ENCODE measurements around the gene CADM1. TPM values are rescaled to one million over a fixed set of nuclear protein-coding genes. Genes with fewer than 3 reads are reported as not detected.

Gene CADM1
- total RNA-seq, 2 experiments from 2014 or later, result 59.7 to 89.7 TPM

- no peaks in the 10 kb centered on the region for H3K9me3 ChIP-seq (ENCODE audit: low read length)
- H3K27ac ChIP-seq (ENCODE audit: low read depth, low read length, poor library complexity, severe bottlenecking), result no peak overlapping the region
- no peaks in the 10 kb centered on the region for H3K79me2 ChIP-seq (ENCODE audit: insufficient read depth, low read depth, low read length)
- POLR2A ChIA-PET, result interaction anchor here (1.0 to 1.2 kb wide), 2 partner anchors 10 to 23 kb away, joined by 3 read pairs; no protein-coding TSS in a partner anchor
- H3K4me3 ChIP-seq (ENCODE audit: low read depth, low read length, poor library complexity, severe bottlenecking), result no peak overlapping the region
- TSS peak; percentile 27 for BruUV-seq (replicated peaks)
- CTCF ChIA-PET (ENCODE audit: unreplicated experiment), result no interaction called here
- no peak for DNase-seq (ENCODE audit: low spot score)
- no peaks in the 10 kb centered on the region for H3K9me2 ChIP-seq (ENCODE audit: insufficient read depth, low read length)
- intact Hi-C loops (cut with micrococcal nuclease; ENCODE audit: unreplicated experiment), result no loop called here
- H2AFZ ChIP-seq (ENCODE audit: low read length), result no peak overlapping the region
- no peak for TF ChIP-seq EZH2phosphoT487 (IDR thresholded peaks at IDR 0.05; ENCODE audit: borderline replicate concordance, low read depth, low read length)
- no peak for TF ChIP-seq CTCF (conservative IDR thresholded peaks at IDR 0.05; ENCODE audit: low read length)
- no peaks in the 10 kb centered on the region for H3K4me1 ChIP-seq (ENCODE audit: insufficient read depth, low read length, poor library complexity, severe bottlenecking)
- no peaks in the 10 kb centered on the region for H4K20me1 ChIP-seq (ENCODE audit: insufficient read depth, low read length)
- no peaks in the 10 kb centered on the region for H3K36me3 ChIP-seq (ENCODE audit: insufficient read depth, low read length)
- no peak overlapping the region for H3K4me2 ChIP-seq (ENCODE audit: low read length)
Measured at GRCh38 chr11:115286614-115287013, 217.6 kb downstream of the CADM1 start.

GRCh38 chr11:115284773-115285172, 219.4 kb downstream of the CADM1 start:
- no peaks in the 10 kb centered on the region for H3K4me1 ChIP-seq (ENCODE audit: insufficient read depth, low read length, poor library complexity, severe bottlenecking)
- no peaks in the 10 kb centered on the region for H3K9me3 ChIP-seq (ENCODE audit: low read length)
- BruUV-seq (replicated peaks), result no TSS peak
- H3K4me2 ChIP-seq (ENCODE audit: low read length), result no peak overlapping the region
- ChIA-PET POLR2A (interaction anchor here (0.6 to 1.4 kb wide), 3 partner anchors 14 to 34 kb away, joined by 3 read pairs; no protein-coding TSS in a partner anchor), CTCF (ENCODE audit: unreplicated experiment) (no interaction called here)
- TF ChIP-seq EZH2phosphoT487 (IDR thresholded peaks at IDR 0.05; ENCODE audit: borderline replicate concordance, low read depth, low read length) (no peak), CTCF (conservative IDR thresholded peaks at IDR 0.05; ENCODE audit: low read length) (no peak)
- no peaks in the 10 kb centered on the region for H4K20me1 ChIP-seq (ENCODE audit: insufficient read depth, low read length)
- H3K4me3 ChIP-seq (ENCODE audit: low read depth, low read length, poor library complexity, severe bottlenecking), result no peak overlapping the region
- no peaks in the 10 kb centered on the region for H3K79me2 ChIP-seq (ENCODE audit: insufficient read depth, low read depth, low read length)
- intact Hi-C loops (cut with micrococcal nuclease; ENCODE audit: unreplicated experiment), result no loop called here
- no peak overlapping the region for H3K27ac ChIP-seq (ENCODE audit: low read depth, low read length, poor library complexity, severe bottlenecking)
- H3K36me3 ChIP-seq (ENCODE audit: insufficient read depth, low read length), result no peaks in the 10 kb centered on the region
- no peak overlapping the region for H2AFZ ChIP-seq (ENCODE audit: low read length)
- no peak for DNase-seq (ENCODE audit: low spot score)
- no peaks in the 10 kb centered on the region for H3K9me2 ChIP-seq (ENCODE audit: insufficient read depth, low read length)

GRCh38 chr11:115282923-115283322, 221.3 kb downstream of the CADM1 start:
- ChIA-PET CTCF (ENCODE audit: unreplicated experiment) (no interaction called here), POLR2A (interaction anchor here (0.6 to 0.9 kb wide), 2 partner anchors 81 to 632 kb away, joined by 3 read pairs; no protein-coding TSS in a partner anchor)
- TF ChIP-seq EZH2phosphoT487 (IDR thresholded peaks at IDR 0.05; ENCODE audit: borderline replicate concordance, low read depth, low read length), result no peak
- TF ChIP-seq CTCF (conservative IDR thresholded peaks at IDR 0.05; ENCODE audit: low read length), result no peak
- Histone ChIP-seq H3K9me2 (ENCODE audit: insufficient read depth, low read length) (no peaks in the 10 kb centered on the region), H3K36me3 (ENCODE audit: insufficient read depth, low read length) (no peaks in the 10 kb centered on the region), H3K27ac (ENCODE audit: low read depth, low read length, poor library complexity, severe bottlenecking) (no peak overlapping the region), H3K4me3 (ENCODE audit: low read depth, low read length, poor library complexity, severe bottlenecking) (no peak overlapping the region), H3K9me3 (ENCODE audit: low read length) (no peaks in the 10 kb centered on the region), H3K79me2 (ENCODE audit: insufficient read depth, low read depth, low read length) (no peaks in the 10 kb centered on the region), H3K4me1 (ENCODE audit: insufficient read depth, low read length, poor library complexity, severe bottlenecking) (no peaks in the 10 kb centered on the region), H3K4me2 (ENCODE audit: low read length) (no peak overlapping the region), H2AFZ (ENCODE audit: low read length) (no peak overlapping the region), H4K20me1 (ENCODE audit: insufficient read depth, low read length) (no peaks in the 10 kb centered on the region)
- intact Hi-C loops (cut with micrococcal nuclease; ENCODE audit: unreplicated experiment), result no loop called here
- BruUV-seq (replicated peaks), result no TSS peak
- DNase-seq (ENCODE audit: low spot score), result no peak
